H1 (cell line): Measurements from ENCODE around the gene F7.

Source experiments
- CTCF ChIP-seq, 3 experiments: IDR thresholded peaks; 1 replicate in 2 of 3; 2 replicates in 1 of 3; pipeline versions ENCODE4 v1.5.1 to v1.6.1; 2011; ENCODE audit warnings: low read length in 3 of 3, mild to moderate bottlenecking in 3 of 3, inconsistent platforms in 2 of 3, low read depth in 1 of 3, moderate library complexity in 1 of 3; ENCODE audit not compliant: insufficient read depth in 1 of 3; ENCODE audit errors: control extremely low read depth in 1 of 3
- GTF2F1 ChIP-seq: IDR thresholded peaks from 2 replicates; pipeline ENCODE4 v1.6.1; 2012; ENCODE audit warnings: low read depth, low read length, improper control_type of control experiment, borderline replicate concordance
- JUN ChIP-seq: IDR thresholded peaks from 2 replicates; pipeline ENCODE4 v1.6.1; 2011; ENCODE audit warnings: low read depth, mild to moderate bottlenecking, improper control_type of control experiment, low read length
- TEAD4 ChIP-seq: IDR thresholded peaks from 2 replicates; pipeline ENCODE4 v1.6.1; 2012; ENCODE audit warnings: low read depth, low read length, inconsistent platforms, mixed read lengths

DNA sequence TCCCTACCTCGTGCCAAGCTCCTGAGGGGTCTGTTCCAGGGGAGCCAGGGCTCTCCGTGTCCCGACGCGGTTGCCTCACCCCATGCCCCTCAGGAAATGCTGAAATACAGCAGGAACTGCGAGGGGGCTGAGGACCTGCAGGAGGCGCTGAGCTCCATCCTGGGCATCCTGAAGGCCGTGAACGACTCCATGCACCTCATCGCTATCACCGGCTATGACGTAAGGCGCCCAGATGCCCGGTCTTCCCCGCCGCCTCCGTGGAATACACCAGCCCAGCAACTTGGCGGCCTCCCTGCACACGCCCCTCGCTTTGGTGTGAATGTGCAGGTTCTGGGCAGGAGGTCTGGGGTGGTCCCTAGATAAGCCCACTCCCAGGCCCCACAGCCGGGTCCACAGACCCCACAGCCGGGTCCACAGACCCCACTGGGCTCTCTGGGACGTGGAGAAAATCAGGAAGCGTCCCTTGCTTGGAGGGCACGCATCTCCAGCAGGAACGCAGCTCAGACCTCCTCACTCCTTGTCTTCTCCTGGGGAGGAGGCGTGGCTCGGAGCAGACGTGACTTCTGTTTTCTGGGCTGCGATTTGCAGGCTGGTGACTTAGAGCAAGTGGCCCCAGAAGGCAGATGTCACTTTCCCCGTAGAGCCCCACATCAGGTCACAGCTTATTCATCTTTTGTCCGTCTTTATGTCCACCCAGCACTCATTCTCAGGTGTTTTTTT is 19.4 kb upstream of the F7 start:
- TF ChIP-seq GTF2F1 (no peak), JUN (no peak), CTCF (IDR thresholded peaks at IDR 0.05; ENCODE audit: control extremely low read depth in 1 of 3, insufficient read depth in 1 of 3, low read depth in 1 of 3, low read length in 3 of 3) (peak in 2 of 3 experiments; percentile 65 to 77; a peak in 3 of 4 replicates), TEAD4 (no peak)
